ENCODE measurements around the gene ALAS1.

Gene ALAS1

GRCh38 chr3:52237006-52237656 lies 39.2 kb downstream of the ALAS1 start:
- no peak overlapping the region for H3K4me3 ChIP-seq (ENCODE audit: low read length)
- no peak for TF ChIP-seq ZNF274 (IDR thresholded peaks at IDR 0.05; ENCODE audit: low read depth, low read length)

GRCh38 chr3:52237657-52238172 lies 39.8 kb downstream of the ALAS1 start:
- no peak for TF ChIP-seq ZNF274 (IDR thresholded peaks at IDR 0.05; ENCODE audit: low read depth, low read length)
- H3K4me3 ChIP-seq (ENCODE audit: low read length) = peak overlapping the region; percentile 77; the same call in 1 of the 2 replicates

GRCh38 chr3:52238193-52238760 lies 40.3 kb downstream of the ALAS1 start:
- H3K4me3 ChIP-seq (ENCODE audit: low read length) = peak overlapping the region; percentile 77
- no peak for TF ChIP-seq ZNF274 (IDR thresholded peaks at IDR 0.05; ENCODE audit: low read depth, low read length)

GRCh38 chr3:52238761-52239701 lies 41.1 kb downstream of the ALAS1 start, which contains the start of gene TWF2:
TSS of gene TWF2 (minus strand) at chr3:52239158. CDS start at chr3:52239016, 142 bp downstream.
- no peak for TF ChIP-seq ZNF274 (IDR thresholded peaks at IDR 0.05; ENCODE audit: low read depth, low read length)
- H3K4me3 ChIP-seq (ENCODE audit: low read length) = peak within 1 kb of the TSS; percentile 77

GRCh38 chr3:52240059-52240885 lies 42.3 kb downstream of the ALAS1 start:
- TF ChIP-seq ZNF274 (IDR thresholded peaks at IDR 0.05; ENCODE audit: low read depth, low read length) = no peak
- H3K4me3 ChIP-seq (ENCODE audit: low read length) = peak overlapping the region; percentile 77; the same call in 1 of the 2 replicates

GRCh38 chr3:52240886-52241370 lies 43.0 kb downstream of the ALAS1 start:
- no peak for TF ChIP-seq ZNF274 (IDR thresholded peaks at IDR 0.05; ENCODE audit: low read depth, low read length)
- H3K4me3 ChIP-seq (ENCODE audit: low read length) = no peak overlapping the region

- no peak for TF ChIP-seq ZNF274 (IDR thresholded peaks at IDR 0.05; ENCODE audit: low read depth, low read length)
- H3K4me3 ChIP-seq (ENCODE audit: low read length) = no peak overlapping the region
Observed at GRCh38 chr3:52242039-52242438, 44.1 kb downstream of the ALAS1 start.

- H3K4me3 ChIP-seq (ENCODE audit: low read length) = no peak overlapping the region
- no peak for TF ChIP-seq ZNF274 (IDR thresholded peaks at IDR 0.05; ENCODE audit: low read depth, low read length)
Observed at GRCh38 chr3:52243791-52244628, 46.0 kb downstream of the ALAS1 start.

- peak within 1 kb of the TSS; percentile 54; the same call in 1 of the 2 replicates for H3K4me3 ChIP-seq (ENCODE audit: low read length)
- no peak for TF ChIP-seq ZNF274 (IDR thresholded peaks at IDR 0.05; ENCODE audit: low read depth, low read length)
Observed at GRCh38 chr3:52245322-52246263, 47.6 kb downstream of the ALAS1 start, which contains the start of gene PPM1M. TSS of gene PPM1M (plus strand) at chr3:52245759. CDS start at chr3:52245825, 66 bp downstream.

- peak overlapping the region; percentile 54; the same call in 1 of the 2 replicates for H3K4me3 ChIP-seq (ENCODE audit: low read length)
- TF ChIP-seq ZNF274 (IDR thresholded peaks at IDR 0.05; ENCODE audit: low read depth, low read length) = no peak
Observed at GRCh38 chr3:52246264-52246620, 48.3 kb downstream of the ALAS1 start.

GRCh38 chr3:52246728-52247408 lies 48.9 kb downstream of the ALAS1 start:
- H3K4me3 ChIP-seq (ENCODE audit: low read length) = no peak overlapping the region
- TF ChIP-seq ZNF274 (IDR thresholded peaks at IDR 0.05; ENCODE audit: low read depth, low read length) = no peak
